HG03025 (cell line): ENCODE data around the gene SMURF2.
"Not testable (repeated sequence)": the region's sequence is repeated elsewhere in the genome, so short reads cannot be mapped to it uniquely, and the experiment has no call there.

Experiments
- ATAC-seq: cut with Tn5 transposase; IDR thresholded peaks from one replicate; pipeline ENCODE4 v1.9.1; 2021; ENCODE audit warnings: mild to moderate bottlenecking, moderate library complexity; ENCODE audit not compliant: unreplicated experiment, low FRiP score

SMURF2 gene

GRCh38 chr17:64661976-64662773 is at the start of gene SMURF2:
Gene SMURF2 (minus strand): TSS chr17:64662307. CDS start chr17:64661880, 427 bp downstream.
- peak; percentile 75 for ATAC-seq

DNA sequence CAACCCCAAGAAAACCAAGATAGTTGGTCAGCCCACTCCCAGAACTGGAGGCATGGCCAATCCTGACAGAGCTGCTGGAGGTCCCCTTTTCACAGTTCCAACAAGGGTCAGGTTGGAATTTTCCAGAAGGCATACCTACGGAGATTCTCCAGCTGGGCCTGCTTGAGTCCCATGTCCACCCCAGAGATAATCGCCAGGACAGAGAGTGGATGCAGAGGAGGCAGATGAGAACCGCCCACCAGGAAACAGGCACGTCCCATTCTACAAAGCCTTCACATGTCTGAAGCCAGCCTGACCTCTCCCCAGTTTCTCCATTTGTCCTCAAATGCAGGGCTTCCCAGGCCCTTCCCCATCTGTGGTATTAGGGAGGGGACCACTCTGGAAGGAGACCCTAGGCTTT is 47.4 kb upstream of the SMURF2 start:
- ATAC-seq = no peak

- no peak for ATAC-seq
Observed at GRCh38 chr17:64707050-64707591, 45.0 kb upstream of the SMURF2 start.

DNA sequence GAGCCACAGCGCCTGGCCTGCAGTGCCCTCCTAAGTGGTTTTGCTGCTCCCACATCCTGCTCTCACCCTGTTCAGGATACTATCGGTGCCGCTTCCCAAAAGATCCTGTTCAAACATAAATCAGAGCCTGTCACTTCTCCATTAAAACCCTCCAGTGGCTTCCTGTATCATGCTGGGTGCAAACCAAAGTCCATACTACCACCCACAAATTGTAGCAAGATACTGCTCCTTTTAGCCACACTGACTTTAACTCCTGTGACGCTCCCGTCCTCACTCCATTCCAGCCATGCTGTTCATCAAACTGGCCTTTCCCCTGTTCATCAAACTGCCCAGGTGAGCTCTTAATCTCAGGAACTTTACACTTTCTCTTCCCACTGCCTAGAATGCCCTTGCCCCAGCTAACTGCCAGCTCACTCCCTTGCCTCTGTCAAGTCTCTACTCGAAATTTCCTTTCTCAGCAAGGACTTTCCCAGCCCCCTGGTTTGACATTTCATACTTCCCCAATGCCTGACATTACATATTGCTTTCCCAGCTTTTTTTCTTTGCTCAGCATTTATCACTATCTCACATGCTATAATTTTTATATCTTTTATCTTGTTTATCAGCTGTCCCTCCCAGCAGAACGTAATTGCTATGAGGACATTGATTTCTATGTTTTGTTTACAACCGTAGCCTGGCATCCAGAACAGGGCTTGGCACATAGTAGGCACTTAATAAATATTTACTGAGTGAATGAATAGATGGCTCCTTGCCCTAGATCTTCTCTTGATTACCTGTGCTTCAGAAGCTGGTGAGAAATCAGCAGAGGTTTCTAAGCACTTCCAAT is 44.3 kb upstream of the SMURF2 start:
- no peak for ATAC-seq

DNA sequence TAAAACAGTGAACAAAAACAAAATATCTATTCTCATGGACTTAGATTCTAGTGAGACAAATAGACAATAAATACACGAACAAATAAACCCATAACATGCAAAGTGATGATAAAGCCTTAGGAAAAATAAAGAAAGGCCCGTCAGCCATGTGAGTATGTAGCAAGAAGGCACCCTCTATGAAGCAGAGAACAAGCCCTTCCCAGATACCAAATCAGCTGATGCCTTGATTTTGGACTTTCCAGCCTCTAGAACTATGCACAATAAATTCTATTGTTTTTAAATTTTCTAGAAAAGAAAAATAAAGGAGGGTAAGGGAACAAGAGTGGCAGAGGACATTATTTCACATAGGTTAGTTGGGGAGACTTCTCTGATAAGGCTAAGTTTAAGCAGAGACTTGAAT is 40.7 kb upstream of the SMURF2 start:
- no peak for ATAC-seq

- no peak for ATAC-seq
Observed at GRCh38 chr17:64698725-64699124, 36.6 kb upstream of the SMURF2 start.

GRCh38 chr17:64694207-64694606 is 32.1 kb upstream of the SMURF2 start:
- no peak for ATAC-seq

GRCh38 chr17:64692187-64692586 is 30.1 kb upstream of the SMURF2 start:
- no peak for ATAC-seq

- ATAC-seq = no peak
Observed at GRCh38 chr17:64689106-64689505, 27.0 kb upstream of the SMURF2 start.

GRCh38 chr17:64688481-64688880 is 26.4 kb upstream of the SMURF2 start:
- no peak for ATAC-seq

DNA sequence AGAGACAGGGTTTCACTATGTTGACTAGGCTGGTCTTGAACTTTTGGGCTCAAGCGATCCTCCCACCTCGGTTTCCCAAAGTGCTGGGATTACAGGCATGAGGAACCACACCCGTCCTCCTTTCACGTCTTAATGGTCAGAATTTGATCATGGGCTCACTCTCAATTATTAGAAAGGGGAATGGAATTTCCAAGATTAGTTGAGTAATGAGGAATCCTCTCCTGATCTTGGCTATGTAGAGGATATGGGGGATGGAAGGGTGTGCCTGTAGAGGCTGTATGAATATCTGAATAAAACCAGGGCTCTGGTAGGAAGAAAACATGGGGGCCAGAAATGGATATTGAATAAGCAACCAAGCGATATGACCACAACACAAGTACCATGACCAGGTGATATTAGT is 25.9 kb upstream of the SMURF2 start:
- ATAC-seq = no peak

DNA sequence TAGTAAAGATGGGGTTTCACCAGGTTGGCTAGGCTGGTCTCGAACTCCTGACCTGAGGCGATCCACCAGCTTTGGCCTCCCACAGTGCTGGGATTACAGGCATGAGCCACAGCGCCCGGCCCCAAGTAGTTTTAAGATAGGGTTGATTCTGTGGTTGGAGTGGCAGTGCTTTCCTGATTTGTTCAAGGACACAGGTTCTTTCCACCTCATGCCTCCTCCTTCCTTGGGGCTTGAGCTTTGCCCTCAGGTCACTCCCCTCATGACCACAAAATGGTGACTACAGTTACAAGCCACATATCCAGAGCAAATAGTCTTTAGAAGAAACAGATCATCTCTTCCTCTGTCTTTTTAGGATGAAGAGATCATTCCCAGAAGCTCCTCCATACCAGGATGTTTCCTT is 25.3 kb upstream of the SMURF2 start:
- ATAC-seq = no peak

- ATAC-seq = no peak
Observed at GRCh38 chr17:64686705-64687104, 24.6 kb upstream of the SMURF2 start.

DNA sequence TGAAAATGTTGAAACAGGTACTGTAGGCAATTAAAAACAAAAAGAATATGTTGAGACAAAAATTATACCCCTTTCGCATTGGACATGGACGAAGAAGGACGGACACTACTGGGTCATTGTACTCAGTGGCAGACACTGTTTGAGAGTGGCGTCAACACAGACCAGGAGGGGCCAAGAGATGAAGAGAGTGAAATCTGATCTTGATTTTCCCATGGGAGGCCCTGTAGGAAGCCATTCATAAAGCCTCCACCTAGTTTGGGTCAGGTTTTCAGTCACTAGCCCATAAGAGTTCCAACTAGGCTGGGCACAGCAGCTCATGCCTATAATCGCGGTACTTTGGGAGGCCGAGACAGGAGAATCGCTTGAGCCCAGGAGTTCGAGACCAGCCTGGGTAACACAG is 23.6 kb upstream of the SMURF2 start:
- no peak for ATAC-seq

DNA sequence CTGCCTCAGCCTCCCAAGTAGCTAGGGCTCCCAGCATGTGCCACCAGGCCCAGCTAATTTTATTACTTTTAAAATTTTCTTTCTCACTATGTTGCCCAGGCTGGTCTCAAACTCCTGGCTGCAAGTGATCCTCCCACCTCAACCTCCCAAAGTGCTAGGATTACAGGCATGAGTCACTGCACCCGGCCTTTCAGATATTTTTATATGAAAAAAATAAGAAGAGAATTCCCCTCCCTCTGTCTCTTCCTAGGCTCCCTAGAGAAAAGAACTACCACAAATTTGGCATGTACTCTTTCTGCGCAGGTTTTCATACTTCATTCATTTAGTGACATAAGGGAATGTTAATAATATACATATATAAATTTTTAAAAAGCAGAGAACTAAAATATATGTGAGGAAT is 21.7 kb upstream of the SMURF2 start:
- ATAC-seq = no peak

GRCh38 chr17:64682261-64683181 is 20.4 kb upstream of the SMURF2 start:
- ATAC-seq = no peak

DNA sequence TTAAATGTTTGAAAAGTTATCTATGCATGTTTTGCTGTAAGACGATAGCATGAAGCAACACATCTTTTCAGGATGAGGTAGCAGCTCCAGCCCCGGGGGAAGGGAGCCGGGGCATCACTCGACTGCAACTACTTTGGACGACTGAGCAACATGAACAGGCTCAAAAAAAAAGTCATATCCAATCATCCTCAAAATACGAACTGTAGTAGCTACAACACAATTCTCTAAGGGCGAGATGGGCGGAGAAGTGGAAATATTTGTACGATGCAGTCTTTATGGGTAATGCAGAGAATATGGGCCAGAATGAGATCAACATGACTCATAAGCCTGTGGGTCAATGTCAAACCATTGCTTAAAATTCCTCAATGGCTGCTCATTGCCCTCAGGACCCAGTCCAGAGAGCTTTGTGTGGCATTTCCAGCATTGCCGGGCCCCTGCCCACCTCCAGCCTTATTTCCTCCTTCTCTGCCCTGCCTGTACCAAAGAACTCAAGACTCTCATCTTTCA is 17.7 kb upstream of the SMURF2 start:
- no peak for ATAC-seq

DNA sequence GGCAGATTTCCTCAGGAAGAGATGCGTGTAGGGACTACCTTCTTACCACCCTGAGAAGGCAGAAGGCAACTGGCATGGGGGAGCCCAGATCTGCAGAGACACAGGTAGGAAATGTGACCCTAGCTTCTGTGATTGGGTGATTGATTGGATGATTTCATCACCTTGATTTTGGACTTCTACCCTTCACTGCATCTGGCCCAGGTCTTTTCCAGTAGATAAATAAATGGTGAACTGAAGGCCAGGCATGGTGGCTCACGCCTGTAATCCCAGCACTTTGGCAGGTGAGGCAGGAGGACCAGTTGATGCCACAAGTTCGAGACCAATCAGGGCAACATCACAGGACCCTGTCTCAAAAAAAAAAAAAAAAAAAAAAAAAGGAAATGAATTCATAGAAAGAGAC is 14.7 kb upstream of the SMURF2 start:
- ATAC-seq = no peak

DNA sequence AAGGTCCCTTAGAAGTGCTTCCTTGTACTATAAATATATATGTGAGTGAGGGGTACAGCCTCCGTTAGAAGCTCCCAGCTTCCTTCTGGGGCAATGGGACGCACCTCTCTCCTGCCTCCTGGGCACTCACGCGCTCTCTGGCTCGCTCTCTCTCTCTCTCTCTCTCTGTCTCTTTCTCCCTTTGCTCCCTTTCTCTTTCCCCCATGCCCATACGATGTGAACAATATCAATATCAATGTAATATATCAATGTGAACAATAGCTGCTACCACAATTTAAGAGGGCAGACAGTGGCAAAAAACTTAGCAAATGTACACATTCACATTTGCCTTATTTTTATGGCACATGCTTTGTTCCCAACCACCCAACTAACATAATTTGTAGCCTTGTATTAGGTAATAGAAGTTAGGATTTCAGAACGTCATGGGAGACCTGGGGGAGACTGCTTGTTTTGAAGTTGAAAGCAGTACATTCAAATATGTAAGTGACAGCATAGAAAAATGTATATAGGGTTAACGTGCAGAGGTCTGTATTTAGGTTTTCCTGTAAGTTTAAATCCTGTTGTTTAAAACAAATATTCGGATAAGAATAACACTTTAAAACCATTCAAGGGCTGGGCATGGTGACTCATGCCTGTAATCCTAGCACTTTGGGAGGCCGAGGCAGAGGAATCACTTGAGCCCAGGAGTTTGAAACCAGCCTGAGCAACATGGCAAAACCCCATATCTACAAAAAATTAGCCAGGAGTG is 8.9 kb upstream of the SMURF2 start:
- ATAC-seq = not testable (repeated sequence)
